Stimulated activated CD4-positive, alpha-beta T cell treated with anti-CD3 and anti-CD28 coated beads, Interleukin-2, amount 100 ng/mL, for 4 hours (primary cell): ENCODE measurements around the gene GCNT2.
"Not testable (repeated sequence)": the region's sequence is repeated elsewhere in the genome, so short reads cannot be mapped to it uniquely, and the experiment has no call there.

Experiments used
- DNase-seq: peaks from one replicate; pipeline ENCODE4 v3.0.0-alpha.2; 2020; ENCODE audit warnings: low read depth

The GCNT2 gene

DNA sequence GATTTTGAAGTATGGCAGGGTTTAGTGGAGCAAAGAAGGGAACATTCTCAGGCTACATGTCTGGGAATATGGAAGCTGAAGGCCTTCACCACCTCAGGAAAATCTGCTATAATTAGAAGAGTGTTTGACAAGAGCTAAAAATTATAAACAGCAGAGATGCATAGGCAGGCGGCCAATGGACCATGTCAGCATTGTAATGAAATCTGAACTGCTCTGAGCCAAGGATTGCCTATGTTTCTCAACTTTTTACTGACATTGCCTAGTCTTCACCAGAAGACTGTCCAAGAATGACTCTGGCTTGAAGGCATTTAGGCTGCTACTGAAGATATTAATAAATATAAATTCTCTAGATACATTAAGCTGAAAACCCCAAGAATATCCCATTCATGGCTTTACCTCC, 89.1 kb downstream of the GCNT2 start:
- DNase-seq = no peak

DNA sequence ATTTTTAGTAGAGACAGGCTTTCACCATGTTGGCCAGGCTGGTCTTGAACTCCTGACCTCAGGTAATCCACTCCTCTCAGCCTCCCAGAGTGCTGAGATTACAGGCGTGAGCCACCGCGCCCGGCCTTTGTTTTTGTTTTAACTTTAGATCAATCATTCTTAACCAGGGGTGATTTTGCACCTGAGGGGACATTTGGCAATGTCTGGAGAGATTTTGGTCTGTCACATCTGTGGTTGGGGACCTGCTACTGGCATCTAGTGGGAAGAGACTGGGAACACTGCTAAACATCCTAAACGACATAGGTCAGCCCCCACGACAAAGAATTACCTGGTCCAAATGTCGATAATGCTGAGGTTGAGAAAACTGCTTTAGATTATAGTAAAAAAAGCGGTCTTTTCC, 91.0 kb downstream of the GCNT2 start:
- DNase-seq = no peak

- DNase-seq = no peak
Observed at GRCh38 chr6:10613077-10613476, 91.9 kb downstream of the GCNT2 start.

DNA sequence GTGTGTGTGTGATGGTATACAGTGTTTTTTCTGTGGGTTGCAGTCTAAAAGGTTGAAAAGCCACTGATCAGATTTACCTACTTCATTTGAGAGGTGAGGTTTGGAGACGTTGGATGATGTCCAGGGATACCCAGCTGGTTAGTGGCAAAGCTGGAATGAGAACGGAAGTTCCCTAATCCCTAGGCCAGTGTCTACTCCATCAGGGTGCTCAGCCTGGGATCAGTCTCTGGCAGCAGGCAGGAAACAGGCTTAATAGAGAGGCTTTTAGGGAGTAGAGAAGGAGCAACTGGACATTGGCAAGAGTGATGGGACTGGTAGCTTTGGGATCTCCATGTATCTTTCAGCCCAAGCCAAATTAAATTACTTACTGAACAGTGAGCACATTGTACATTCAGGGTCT, 92.6 kb downstream of the GCNT2 start:
- no peak for DNase-seq

DNA sequence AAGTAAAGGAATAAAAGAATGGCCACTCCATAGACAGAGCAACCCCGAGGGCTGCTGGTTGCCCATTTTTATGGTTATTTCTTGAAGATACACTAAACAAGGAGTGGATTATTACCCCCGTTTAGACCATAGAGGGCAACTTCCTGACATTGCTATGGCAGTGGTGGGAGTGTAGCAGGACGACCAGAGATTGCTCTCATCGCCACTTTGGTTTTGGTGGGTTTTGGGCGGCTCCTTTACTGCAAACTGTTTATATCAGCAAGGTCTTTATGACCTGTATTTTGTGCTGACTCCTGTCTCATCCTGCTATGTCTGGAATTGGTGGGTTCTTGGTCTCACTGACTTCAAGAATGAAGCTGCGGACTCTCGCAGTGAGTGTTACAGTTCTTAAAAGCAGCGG, 94.5 kb downstream of the GCNT2 start:
- DNase-seq = no peak

DNA sequence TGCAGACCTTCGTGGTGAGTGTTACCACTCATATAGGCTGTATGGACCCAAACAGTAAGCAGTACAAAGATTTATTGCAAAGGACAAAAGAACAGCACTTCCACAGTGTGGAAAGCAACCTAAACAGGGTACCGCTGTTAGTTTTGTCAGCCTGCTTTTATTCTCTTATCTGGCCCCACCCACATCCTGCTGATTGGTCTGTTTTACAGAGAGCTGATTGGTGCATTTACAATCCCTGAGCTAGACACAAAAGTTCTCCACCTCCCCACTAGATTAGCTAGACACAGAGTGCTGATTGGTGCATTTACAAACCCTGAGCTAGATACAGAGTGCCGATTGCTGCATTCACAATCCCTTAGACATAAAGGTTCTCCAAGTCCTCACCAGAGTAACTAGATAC, 95.1 kb downstream of the GCNT2 start:
- not testable (repeated sequence) for DNase-seq

DNA sequence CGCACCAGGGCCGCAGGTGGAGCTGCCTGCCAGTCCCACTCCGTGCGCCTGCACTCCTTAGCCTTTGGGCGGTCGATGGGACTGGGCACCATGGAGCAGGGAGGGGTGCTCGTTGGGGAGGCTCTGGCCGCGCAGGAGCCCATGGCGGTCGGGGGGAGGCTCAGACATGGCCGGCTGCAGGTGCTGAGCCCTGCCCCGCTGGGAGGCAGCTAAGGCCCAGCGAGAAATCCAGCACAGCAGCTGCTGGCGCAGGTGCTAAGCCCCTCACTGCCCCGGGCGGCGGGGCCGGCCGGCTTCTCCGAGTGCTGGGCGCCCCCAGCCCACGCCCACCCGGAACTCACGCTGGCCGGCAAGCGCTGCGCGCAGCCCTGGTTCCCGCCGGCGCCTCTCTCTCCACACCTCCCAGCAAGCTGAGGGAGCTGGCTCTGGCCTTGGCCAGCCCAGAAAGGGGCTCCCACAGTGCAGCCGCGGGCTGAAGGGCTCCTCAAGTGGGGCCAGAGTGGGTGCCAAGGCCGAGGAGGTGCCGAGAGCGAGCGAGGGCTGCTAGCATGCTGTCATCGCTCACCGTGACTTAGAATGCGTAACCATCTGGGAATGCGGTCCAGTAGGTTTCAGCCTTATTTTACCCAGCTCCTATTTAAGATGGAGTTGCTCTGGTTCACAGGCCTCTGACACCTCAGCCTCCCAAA, 96.0 kb downstream of the GCNT2 start:
- no peak for DNase-seq

DNA sequence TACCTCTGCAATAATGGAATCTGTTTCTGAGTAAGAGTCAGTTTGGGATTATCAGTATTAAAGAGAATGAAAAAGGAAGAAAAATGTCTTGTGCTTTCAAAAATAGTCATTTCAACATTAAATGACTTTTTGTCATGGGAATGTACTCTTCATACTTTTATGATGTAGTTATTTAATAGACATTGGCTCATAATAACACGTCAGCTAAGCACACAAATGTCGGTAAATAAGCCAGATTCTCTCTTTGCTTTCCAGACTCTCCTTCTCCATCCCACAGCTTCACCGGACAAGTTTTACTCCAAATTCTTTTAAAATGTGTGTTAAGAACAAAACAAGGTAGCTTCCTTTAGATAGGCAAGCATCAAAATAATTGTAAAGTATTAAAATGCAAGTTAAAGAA, 97.3 kb downstream of the GCNT2 start:
- no peak for DNase-seq

DNA sequence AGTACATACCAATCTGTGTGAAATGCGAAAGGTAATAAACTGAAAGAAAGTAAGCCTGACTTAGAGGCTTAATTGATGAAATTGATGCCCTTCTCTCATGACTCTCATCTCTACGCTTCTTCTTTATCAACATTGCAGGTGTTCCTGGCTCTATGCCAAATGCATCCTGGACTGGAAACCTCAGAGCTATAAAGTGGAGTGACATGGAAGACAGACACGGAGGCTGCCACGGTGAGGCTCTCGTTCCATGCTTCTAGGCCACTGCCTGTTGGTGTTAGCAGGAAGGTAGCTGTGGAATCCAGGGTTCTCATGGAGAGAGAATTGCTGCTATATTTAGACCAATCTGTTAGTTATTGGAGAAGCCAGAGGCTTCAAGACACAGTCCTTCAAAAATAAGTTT, 100.1 kb downstream of the GCNT2 start:
- no peak for DNase-seq

- DNase-seq = no peak
Observed at GRCh38 chr6:10621847-10622246, 100.7 kb downstream of the GCNT2 start.

DNA sequence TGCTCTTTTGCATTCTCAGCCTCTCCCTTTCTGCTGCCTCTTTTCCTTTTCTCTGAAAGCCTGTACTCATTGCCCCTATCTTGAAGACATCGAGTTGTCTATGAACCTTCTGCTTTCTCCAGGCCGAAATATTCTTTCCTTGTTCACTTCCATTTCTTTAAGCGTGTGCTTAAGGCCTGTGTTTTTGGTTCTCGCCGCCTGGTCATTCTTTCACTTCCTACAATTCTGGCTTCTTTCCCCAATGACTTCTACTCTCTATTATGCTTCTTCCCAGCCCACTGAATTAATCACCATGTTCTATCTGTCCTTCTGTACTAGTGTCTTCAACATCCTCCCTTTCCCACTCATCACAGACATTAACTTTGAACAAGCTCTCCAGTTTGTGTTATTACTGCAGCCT, 103.7 kb downstream of the GCNT2 start:
- no peak for DNase-seq

GRCh38 chr6:10626154-10626741, 105.1 kb downstream of the GCNT2 start:
- no peak for DNase-seq

- no peak for DNase-seq
Observed at GRCh38 chr6:10627800-10628199, 106.6 kb downstream of the GCNT2 start.

GRCh38 chr6:10630178-10630577, 109.0 kb downstream of the GCNT2 start:
- DNase-seq = no peak

DNA sequence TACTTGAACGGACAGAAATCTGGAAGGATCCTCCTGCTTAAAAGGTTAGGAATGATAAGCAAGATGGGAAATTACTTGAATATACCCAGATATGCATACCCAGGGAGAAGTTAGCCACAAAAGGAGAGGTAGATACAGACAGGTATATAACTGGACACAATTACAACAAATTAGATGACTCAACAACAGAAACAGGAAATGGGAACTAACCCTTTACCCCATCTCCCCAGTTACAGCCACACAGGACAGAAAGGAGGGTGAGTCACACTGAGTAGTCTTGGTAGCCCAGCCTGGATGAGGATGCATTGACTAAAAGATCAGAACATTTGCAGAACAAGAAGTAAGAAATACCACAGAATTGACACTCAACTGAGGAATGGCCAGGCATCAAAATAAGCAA, 112.1 kb downstream of the GCNT2 start:
- no peak for DNase-seq

GRCh38 chr6:10640412-10640811, 119.3 kb downstream of the GCNT2 start:
- no peak for DNase-seq

DNA sequence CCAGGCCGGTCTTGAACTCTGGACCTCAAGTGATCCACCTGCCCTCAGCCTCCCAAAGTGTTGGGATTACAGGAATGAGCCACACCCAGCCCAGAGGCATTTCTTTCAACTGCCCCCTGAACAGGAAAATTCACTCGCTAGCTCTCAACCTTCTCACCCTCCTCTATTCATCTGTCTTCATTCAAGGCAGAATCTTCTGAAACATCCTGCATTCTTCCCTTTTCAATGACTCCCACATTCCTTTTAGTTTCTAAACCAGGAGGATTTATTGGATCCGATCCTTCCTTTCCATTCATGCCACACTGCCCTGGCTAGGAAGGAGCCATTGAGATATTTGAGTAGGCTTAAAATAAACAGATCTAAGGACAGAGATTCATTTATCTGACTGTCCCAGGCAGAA, 120.4 kb downstream of the GCNT2 start:
- no peak for DNase-seq

- DNase-seq = no peak
Observed at GRCh38 chr6:10643201-10643651, 122.1 kb downstream of the GCNT2 start.

DNA sequence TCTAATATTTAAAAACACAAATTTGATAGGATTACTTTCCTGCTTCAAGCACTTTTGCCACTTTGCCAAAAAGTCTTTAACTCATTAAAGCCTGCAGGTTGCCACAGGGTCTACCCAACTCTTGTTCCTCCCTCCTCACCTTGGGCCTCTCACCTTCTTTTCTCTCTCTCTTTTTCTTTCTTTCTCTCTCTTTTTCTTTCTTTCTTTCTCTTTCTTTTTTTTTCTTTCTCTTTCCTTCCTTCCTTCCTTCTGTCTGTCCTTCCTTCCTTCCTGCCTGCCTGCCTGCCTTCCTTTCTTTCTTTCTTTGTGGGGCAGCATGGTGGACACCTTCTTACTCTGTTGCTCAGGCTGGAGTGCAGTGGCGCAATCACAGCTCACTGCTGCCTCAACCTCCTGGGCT, 123.1 kb downstream of the GCNT2 start:
- DNase-seq = no peak

GRCh38 chr6:10655508-10656055, 134.4 kb downstream of the GCNT2 start:
- DNase-seq = no peak

GRCh38 chr6:10658910-10659698, 138.0 kb downstream of the GCNT2 start:
- DNase-seq = no peak

- DNase-seq = no peak
Observed at GRCh38 chr6:10659699-10660348, 138.7 kb downstream of the GCNT2 start.
